ENCODE results near the gene HAVCR1. TPM values are rescaled to one million over a fixed set of nuclear protein-coding genes. Genes with fewer than 3 reads are reported as not detected.

HAVCR1 gene
- total RNA-seq, 3 donors from 2014 or later, result 2.6 to 24.1 (median 3.9) TPM

GRCh38 chr5:156984064-156984463 is 74.9 kb downstream of the HAVCR1 start:
- intact Hi-C loops (cut with DNase I, micrococcal nuclease), result no loop called here
- no peak for DNase-seq

GRCh38 chr5:156981481-156981880 is 77.4 kb downstream of the HAVCR1 start:
- no peak for ATAC-seq
- intact Hi-C loops (cut with DNase I, micrococcal nuclease), result no loop called here
- no peak for TF ChIP-seq CTCF (IDR thresholded peaks at IDR 0.05)

More at GRCh38 chr5:156984064-156984463, 74.9 kb downstream of the HAVCR1 start:
- ATAC-seq, result no peak
- no peak overlapping the region for H3K4me3 ChIP-seq
- H3K4me1 ChIP-seq (ENCODE audit: low read depth), result no peaks in the 10 kb centered on the region
- H3K36me3 ChIP-seq (ENCODE audit: low read depth), result no peaks in the 10 kb centered on the region
- no peaks in the 10 kb centered on the region for H3K9me3 ChIP-seq
- TF ChIP-seq CTCF (IDR thresholded peaks at IDR 0.05), result no peak

More at GRCh38 chr5:156981481-156981880, 77.4 kb downstream of the HAVCR1 start:
- Histone ChIP-seq H3K4me1 (ENCODE audit: low read depth) (no peaks in the 10 kb centered on the region), H3K9me3 (no peaks in the 10 kb centered on the region), H3K4me3 (no peak overlapping the region), H3K36me3 (ENCODE audit: low read depth) (no peaks in the 10 kb centered on the region)
- DNase-seq, result no peak

Other genes starting within 250 kb of the HAVCR1 start
- under 1 TPM in 1 of 3 donors, not detected in 2; 0.14 TPM for gene PPP1R2B, start 208.8 kb downstream of the HAVCR1 start, total RNA-seq
- gene TIMD4, start 95.9 kb downstream of the HAVCR1 start, total RNA-seq, result 1 to 10 TPM in 1 of 3 donors, under 1 TPM in 2; 0.72 to 4.1 (median 0.73) TPM
- 1 to 10 TPM; 2.1 to 5.1 (median 5.1) TPM for gene HAVCR2, start 49.9 kb upstream of the HAVCR1 start, total RNA-seq
- gene MED7, start 83.7 kb upstream of the HAVCR1 start, total RNA-seq, result 10 to 100 TPM; 11.8 to 14.4 (median 12.0) TPM
- gene GARIN3, start 107.1 kb upstream of the HAVCR1 start, total RNA-seq, result not detected
- gene ITK, start 121.7 kb upstream of the HAVCR1 start, total RNA-seq, result 1 to 10 TPM; 2.6 to 5.7 (median 2.7) TPM
- 10 to 100 TPM; 24.8 to 28.6 (median 25.8) TPM for gene CYFIP2, start 207.0 kb upstream of the HAVCR1 start, total RNA-seq